Hematopoietic multipotent progenitor cell treated with erythropoietin and hydrocortisone succinate and interleukin-3 and kit ligand, for 17 days (in vitro differentiated cells): Measurements from ENCODE around the gene TSKU.

Experiments
- DNase-seq: peaks from one replicate; pipeline ENCODE4 v3.0.0-alpha.2; 2015; ENCODE audit warnings: low spot score

Gene TSKU, protein sequence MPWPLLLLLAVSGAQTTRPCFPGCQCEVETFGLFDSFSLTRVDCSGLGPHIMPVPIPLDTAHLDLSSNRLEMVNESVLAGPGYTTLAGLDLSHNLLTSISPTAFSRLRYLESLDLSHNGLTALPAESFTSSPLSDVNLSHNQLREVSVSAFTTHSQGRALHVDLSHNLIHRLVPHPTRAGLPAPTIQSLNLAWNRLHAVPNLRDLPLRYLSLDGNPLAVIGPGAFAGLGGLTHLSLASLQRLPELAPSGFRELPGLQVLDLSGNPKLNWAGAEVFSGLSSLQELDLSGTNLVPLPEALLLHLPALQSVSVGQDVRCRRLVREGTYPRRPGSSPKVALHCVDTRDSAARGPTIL

DNA sequence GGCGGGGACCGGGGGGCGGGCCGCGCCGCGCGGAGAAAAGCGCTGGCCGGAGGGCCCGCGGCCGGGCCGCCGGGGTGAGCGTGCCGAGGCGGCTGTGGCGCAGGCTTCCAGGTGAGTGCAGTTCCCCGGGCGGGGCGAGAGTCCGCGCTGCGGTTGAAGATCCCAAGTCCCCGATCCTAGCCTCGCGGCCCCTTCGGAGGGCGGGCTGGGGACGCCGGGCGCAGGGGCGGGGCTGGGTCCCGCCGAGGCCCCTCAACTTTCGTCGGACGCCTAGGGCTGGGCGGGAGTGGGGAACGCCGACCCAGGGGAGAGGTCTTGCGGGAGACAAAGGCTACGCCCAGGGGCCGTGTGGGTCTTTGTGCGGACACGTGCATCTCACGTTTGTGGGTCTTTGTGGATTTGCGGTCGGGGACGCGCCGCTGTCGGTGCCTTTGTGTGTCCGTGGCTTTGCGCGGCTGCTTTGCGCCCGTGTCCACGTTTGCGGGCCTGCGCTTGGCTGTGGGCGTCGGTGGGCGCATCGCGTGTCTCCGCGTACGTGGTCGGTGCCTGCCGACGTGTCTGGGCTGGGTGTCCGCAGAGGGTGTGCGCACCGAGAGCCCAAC lies at the start of gene TSKU:
TSKU (plus strand) TSS at position 63 of the 602 bp plus-strand sequence. CDS start 12,261 bp downstream, outside the sequence.
- no peak for DNase-seq

DNA sequence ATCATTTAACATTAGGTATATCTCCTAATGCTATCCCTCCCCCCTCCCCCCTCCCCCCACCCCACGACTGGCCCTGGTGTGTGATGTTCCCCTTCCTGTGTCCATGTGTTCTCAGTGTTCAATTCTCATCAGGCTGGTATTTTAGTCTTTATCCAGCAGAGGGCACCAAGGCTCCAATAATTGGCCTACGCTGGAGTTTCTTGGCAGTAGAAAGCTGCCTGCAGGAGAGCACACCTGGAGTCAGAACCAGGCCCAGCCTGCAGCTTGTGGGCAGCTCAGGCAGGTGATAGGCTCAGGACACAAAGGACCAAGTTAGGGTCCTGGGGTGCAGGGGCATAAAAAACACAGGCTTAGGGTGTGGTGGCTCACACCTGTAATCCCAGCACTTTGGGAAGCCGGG lies 49.2 kb upstream of the TSKU start:
- peak; percentile 91 for DNase-seq

DNA sequence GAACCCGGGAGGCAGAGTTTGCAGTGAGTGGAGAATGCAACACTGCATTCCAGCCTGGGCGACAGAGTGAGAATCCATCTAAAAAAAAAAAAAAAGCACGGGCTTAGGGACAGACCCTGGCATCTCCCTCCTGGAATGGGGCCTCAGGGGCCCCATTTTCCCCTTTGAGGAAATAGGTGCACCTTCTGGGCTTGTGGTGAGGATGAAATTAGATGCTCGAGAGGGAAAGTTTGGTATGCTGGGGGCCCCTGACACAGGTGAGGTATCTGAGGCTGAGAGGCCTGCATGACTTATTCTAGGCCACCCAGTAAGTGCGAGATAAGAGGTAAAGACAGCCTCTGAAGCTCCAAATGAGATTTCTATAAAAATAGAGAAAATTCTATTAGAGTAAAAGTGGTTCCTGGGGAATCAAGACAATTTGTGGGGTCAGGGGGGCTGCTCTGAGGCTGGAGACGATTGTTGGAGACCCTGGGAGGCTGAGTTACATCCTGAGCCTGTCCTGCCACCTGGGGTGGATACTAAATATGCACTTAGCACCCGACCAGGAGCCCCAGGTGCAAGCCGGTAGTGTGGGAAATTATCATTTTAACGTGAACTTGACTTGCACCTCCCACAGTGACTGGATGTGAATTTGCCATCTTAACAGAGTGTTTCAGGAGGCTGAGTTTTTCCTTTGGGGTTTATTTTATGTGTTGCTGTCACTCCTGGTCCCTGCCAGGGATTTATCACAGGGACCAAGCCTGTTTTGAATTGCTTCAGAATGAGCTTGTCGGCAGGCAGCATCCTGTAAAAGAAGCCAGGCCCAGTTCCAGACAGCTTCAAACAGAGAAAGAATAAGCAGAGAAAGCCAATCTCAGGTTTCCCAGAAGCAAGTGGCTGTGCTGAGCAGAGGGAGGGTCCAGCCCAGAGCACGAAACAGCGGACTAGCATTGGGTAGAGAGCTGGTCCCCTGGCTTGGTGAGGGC lies 48.4 kb upstream of the TSKU start:
- no peak for DNase-seq

DNA sequence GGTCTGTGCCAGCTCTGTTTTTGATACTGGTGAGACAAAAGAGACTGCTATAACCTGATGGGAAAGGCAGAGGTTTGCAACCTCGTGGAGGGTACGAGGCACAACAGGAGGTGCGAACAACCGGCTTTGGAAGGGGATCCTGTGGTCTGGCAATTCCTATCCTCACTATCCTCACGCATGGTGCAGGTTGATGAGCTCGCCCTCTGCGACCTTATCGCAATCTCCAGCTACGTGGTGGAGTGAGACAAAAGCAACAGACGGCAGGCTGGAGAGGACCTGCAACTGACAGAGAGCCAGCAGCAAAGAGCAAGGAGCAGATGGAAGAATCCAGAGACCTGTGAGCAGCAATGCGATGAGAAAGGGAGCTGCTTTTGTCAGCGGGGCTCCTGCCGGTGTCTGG lies 47.3 kb upstream of the TSKU start:
- DNase-seq = peak; percentile 51

DNA sequence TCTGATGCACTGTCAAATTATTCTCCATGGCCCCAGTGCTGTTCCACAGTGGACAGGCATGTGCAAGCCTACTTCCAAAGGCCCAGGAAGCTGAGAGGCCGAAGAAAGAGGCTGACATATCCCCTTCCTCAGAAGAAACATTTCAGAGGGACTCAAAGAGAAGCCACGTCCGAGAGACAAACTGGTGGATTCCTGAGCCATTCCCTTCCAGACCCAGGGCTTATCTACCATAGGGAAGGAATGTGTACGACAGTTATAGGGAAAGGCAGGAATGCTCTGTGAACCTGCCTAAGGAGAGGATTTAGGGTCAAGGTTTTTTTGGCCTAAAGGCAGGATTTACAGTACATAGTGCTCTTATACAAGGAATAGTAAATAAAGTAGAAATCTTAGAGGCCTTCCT lies 46.9 kb upstream of the TSKU start:
- DNase-seq = no peak

DNA sequence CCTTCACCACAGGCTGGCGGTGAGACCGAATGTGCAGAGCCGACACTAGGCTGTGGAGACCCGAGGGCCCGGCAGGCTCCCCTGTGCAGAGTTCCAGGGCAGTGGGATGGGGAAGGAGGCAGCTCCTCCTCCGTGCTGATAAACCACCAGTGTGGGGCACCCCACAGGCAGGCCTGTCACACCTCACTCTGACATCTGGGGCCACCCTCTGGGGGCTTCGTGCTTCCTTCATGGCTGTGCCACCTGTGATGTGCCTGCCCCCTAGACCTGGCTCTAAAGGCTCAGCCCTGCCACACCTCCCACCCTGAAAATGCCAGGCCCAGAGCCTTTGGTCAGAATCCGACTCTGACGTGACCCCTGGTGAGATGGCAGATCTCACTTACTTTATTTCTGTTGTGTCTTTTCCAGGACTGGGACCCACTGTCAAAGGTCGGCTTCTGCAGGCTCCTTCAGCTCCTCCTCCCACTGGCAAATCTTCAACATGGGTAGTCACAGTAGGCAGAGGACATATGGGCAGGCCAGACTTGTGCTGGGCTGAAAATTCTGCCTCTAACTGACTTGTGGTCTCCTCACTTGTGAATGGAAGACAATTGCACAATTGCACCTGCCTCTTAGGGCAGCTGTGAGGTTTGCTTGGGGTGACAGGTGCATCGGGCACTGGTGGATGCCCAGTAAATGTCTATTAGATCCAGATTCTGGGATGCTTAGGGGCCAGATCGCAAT lies 46.2 kb upstream of the TSKU start:
- no peak for DNase-seq

DNA sequence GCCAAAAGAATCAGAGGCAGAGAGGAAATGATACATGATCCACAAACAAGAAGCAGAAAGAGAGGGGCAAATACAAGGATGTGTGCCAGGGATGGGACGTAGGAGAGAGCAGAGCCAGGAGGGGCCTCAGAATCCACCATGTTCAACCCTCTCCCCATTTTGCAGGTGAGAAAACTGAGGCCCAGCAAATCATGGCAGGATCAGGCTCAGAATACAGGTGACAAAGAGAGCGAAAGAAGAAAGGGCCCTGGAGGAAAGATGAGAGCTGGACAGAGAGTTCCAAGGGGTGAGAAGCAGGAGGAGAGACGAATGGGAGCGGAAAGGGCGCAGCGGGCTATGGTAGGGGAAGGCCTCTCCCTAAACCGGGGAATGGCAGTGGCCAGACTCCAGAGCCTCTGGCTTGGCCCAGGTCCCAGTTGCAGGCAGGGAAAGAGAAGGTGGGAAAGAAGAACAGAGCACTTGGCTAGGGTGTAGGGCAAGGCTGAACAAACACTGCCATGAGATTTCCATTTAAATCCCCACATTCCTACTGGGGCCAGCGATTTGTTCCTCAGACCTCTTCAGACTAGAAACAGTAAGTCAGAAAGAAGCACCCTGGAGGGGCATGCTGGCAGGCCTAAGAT lies 44.4 kb upstream of the TSKU start:
- DNase-seq = no peak

DNA sequence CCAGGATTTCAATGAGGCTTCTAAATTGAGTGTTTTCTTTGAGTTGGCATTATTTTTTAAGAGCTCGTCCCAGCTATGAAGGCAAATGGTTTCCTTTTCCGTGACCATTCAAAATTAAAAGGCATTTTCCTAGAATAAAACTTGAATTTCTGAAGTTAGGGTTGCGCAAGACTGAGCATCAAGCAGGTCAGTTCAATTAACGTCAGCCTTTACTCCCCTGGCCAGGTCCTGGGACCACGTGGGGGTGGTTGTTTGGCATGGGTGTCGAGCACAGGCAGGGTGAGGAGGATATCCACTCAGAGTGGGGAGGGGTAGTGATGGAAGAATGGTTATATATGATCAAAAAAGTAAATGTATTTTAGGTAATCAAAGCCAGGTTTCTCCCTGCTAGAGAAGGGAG lies 43.4 kb upstream of the TSKU start:
- DNase-seq = no peak

DNA sequence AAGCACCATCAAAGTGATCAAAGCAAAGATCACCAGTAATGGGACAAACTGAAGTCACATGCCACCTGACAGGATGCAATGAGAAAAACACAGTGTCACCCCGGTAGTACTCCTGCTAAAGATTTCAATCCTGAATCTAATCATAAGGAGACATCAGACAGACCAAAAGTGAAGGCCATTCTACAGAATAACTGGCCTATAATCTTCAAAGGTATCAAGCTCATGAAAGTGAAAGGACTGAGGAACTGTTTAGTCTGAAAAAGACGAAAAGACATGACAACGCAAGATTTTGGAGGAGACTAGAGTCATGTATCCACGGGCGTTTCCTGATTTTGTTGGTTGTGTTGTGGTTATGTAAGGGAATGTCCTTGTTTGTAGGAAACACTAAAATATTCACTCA lies 42.4 kb upstream of the TSKU start:
- DNase-seq = peak; percentile 48

DNA sequence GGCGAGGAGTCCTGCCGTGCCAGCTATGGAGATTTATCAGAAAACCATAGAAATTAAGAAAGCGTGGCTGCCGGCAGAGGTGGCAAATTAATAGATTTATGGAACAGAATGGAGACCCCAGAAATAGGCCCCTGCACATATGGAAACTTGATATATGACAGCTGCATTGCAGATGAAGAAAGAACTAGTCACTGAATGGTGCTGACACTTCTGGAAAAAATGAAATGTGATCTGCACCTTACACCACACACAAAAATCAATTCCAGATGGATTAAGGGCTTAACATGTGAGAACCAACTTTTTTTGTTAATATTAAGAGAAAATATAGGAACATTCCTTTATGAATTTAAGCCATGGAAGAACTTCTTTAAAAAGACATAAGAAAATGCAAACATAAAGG lies 40.3 kb upstream of the TSKU start:
- DNase-seq = no peak

DNA sequence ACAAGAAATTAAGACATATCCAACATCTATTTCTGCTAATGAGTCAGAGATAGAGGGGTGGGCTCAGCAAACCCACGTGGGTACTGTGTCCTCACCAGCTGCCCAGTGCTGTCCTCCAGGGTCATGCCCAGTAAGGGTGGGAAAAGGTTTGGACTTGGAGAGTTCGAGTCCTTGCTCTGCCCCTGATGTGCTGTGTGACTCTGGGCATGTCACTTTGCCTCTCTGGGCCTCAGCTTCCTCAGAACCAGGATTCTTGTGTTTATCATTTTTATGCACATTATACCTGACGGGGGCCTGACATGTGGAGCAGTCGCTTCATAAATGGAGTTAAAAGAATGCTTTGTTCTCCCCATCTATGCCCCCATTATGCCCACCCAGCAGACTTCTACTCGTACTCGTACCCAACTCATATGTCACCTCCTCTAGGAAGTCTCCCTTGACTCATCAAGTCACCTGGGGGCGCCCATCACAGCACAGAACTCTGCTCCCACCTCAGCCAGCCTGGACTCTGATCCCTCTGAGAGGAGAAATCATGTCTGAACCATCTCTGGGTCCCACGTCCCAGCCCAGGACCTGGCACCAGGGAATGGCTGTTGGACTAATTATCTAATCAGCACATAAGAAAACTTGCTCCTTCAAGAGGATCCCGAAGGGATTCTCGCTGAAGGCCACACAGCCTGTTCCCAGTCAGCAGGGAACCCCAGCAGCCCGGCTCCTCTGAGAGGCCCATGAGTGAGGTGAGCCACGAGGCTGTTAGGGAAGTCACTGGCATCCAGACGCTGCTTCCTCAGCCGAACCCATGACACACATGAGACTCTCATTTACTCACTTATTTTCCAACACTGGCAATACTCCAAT lies 38.7 kb upstream of the TSKU start:
- DNase-seq = peak; percentile 77

DNA sequence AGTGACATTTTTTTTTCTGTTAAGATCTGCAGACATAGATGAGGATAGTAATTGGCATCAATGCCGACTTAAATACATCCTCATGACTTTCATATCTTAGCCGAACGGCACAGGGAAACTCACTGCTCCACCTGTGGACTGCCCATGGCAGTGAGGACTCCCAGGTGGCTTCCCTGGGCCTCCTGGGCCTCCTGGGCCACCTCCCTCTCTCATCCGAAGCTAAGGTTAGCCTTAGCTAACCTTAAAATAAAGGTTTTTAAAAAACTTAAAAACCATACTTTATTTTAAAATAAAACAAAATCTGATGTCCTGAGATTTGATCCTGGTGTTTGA lies 38.1 kb upstream of the TSKU start:
- DNase-seq = no peak

DNA sequence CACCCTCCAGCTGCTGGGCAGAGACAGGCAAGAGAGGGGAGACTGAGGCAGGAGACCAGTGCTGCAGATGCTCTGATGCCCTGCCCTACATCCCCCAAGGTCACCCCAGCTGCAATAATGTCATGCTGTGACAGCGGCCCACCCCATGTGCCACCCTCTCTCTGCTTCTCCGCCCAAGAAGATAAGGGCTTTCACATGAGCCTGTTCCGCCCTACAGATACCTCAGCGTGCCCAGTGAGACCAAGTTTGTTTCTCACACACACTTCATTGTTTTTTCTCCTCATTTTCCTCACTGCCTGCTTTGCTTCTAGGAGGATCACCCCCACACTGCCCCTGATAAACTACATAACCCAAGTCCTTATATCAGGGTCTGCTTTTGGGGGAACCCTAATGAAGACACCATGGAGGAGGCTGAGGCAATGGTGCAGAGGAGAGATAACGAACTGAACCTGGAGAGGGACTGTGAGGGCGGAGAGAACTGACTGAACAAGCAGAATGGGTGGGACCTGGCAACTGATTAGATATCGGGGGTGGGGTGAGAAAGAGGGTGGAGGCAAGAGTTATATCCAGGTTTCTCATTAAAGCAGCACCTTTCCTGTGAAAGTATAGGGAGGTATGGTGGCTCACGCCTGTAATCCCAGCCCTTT lies 37.5 kb upstream of the TSKU start:
- peak; percentile 88 for DNase-seq

DNA sequence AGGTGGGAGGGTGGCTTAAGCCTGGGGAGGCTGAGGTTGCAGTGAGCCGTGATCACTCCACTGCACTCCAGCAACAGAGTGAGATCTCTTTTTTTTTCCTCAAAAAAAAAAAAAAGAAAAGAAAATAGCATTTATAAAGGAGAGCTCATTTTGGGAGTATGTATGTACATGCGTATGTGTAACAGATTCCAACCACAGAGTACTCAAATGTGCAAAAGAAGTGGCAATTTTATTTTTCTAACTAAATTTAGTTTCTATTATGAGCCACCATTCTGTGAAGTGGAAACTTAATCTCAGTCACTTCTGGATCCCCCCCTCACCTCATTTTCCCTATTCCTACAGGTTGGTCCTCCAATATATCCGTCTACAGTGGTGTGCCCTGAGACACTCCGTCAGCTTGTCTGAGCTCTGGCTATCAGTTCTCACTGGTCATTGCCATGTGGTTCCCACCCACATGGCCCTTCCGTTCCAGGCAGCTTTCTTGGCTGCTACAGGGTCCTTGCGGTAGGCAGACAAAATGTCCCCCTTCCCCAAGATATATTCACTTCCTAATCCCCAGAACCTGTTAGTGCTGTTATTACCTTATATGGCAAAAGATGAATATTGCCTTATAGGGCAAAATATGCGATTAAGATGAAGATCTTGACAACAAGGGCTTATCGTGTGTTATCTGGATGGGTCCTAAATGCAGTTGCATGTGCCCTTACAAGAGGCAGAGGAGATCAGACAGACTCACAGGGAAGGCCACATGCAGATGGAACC lies 35.8 kb upstream of the TSKU start:
- no peak for DNase-seq

DNA sequence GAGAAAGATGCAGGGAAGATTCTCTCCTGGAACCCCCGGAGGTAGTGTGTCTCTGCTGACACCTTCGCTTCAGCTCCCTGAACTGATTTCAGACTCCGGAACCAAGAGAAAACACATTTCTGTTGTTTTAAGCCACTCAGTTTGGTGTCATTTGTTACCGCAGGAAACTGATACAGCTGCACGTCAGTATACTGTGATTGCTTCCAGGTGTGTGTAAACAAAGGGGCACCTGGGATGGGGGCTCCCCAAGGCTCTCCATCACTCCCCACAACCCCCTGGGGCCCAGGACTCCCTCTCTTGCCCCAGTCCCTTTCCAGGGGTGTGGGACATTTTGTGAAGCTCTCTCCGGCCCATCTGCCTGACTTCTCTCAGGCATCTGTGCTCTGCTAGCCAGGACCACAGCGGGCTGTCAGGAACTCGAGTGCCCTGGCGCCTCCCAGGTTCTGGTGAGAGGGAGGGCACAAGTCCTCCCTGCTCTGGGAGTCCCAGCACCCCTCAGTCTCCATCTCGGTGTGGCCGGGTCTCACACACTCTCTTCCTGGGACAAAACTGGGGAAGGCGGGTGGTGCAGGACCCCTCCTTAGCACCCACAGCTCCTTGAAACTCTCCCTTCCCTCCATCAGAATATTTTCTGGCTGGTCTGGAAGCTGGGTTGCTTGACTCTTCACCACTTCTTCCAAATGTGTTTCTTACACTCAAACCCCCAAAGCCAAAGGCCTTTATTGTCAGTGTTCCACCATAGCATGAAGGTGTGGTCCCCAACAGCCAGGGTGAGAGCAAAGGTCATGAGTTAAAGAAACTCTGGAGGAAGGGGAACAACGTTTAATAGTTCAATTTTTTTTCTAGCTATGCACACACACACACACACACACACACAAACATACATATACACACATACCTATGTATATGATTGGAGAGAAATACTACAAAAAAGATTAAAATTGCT lies 35.0 kb upstream of the TSKU start:
- no peak for DNase-seq

DNA sequence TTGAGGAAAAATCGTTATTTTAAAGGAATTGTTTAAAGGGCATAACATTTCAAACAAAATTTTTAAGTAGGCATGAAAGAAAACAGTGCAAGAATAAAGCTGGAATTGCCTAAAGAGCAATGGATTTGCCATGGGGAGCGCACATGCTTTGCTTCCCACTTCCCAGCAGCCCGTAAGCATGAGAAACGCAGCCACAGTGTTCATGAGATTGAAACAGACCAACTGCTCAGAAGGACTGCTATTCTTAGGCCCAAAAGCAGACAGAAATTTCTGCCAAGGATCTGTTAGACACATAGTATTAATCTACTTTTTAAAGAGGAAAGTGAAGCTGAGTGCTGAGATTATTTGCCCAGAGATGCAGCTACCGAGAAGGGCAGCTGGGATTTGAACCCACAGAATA lies 34.2 kb upstream of the TSKU start:
- DNase-seq = no peak

DNA sequence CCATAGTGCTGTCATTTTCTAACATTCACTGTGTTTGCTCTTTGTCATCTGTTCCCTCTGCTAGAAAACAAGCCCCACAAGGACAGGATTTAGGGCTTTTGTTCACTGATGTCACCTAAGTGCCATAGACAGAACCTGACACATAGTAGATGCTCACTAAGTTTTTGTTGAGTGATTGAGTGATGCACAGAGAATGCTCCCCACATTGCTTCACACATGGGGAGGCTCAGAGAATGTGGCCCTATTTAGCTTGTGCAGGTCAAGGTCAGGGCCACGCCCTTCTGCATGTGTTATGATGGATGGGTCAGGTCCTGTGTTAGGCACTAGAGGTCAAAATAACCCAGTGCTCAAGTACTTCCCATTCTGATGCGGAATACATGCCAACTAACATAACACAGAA lies 33.1 kb upstream of the TSKU start:
- no peak for DNase-seq

DNA sequence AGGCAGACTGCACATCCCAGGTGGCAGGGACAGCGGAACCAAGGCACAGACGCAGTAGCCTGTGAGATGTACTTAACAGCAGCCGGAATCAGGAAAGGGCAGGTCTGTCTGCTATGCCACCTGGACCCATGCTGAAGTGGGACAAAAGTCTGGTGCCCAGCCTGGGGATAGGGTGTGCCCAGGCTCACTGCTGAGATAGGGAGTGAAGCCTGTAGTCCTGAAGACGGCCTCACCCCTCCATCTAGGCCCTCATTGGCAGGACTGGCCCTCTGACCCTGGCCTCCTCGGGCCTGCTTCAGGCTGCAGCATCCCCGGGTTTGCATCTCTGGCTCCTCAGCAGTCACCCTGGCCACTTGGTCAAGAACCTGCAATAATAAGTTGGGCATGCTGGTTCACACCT lies 32.4 kb upstream of the TSKU start:
- DNase-seq = no peak
